IgD-negative memory B cell (primary cell): Measurements from ENCODE around the gene MLEC. TPM values are rescaled to one million over a fixed set of nuclear protein-coding genes. Genes with fewer than 3 reads are reported as not detected.

Source experiments
- H3K27ac Mint-ChIP-seq, 3 donors: one replicate each; pipeline ENCODE4 v1.8.0; 2020 to 2022; ENCODE audit warnings: mild to moderate bottlenecking in 3 of 3, mixed read lengths in 3 of 3, moderate library complexity in 1 of 3
- H3K27me3 Mint-ChIP-seq: one replicate; pipeline ENCODE4 v1.8.0; 2021; ENCODE audit warnings: mixed read lengths
- H3K36me3 Mint-ChIP-seq: one replicate; pipeline ENCODE4 v1.8.0; 2020; ENCODE audit warnings: mild to moderate bottlenecking, mixed read lengths
- H3K4me1 Mint-ChIP-seq, 3 donors: one replicate each; pipeline ENCODE4 v1.8.0; 2020 to 2022; ENCODE audit warnings: mixed read lengths in 3 of 3, mild to moderate bottlenecking in 1 of 3
- H3K4me3 Mint-ChIP-seq, 4 donors: one replicate each; pipeline ENCODE4 v1.8.0; 2020 to 2022; ENCODE audit warnings: mild to moderate bottlenecking in 4 of 4, mixed read lengths in 4 of 4, moderate library complexity in 3 of 4
- H3K9me3 Mint-ChIP-seq, 3 donors: one replicate each; pipeline ENCODE4 v1.8.0; 2020 to 2021; ENCODE audit warnings: mixed read lengths in 3 of 3, mild to moderate bottlenecking in 1 of 3
- polyA plus RNA-seq: library from polyadenylated mRNA; unstranded; fragments of 300-500 nt; fragmentation: Illumina TruSeq; gene quantifications from one replicate; pipeline ENCODE4 v1.2.3, GENCODE V29; 2021

MLEC gene
- polyA plus RNA-seq, 1 donor from 2014 or later: 64.3 TPM

GRCh38 chr12:120713861-120714482 lies 27.0 kb downstream of the MLEC start:
- Mint-ChIP-seq H3K36me3 (peaks cover 1% of the 10 kb centered on the region), H3K27me3 (no peaks in the 10 kb centered on the region), H3K4me1 (peaks cover 11 to 20% (median 18%) of the 10 kb centered on the region in 3 donors), H3K4me3 (peak overlapping the region in 2 of 4 donors; percentile 44 to 70), H3K27ac (peak overlapping the region in 1 of 3 donors; percentile 7), H3K9me3 (no peaks in the 10 kb centered on the region)

GRCh38 chr12:120718055-120718454 lies 31.1 kb downstream of the MLEC start:
- H3K27ac Mint-ChIP-seq: peak overlapping the region in 1 of 3 donors; percentile 47
- no peaks in the 10 kb centered on the region for H3K27me3 Mint-ChIP-seq
- no peak overlapping the region for H3K4me3 Mint-ChIP-seq
- H3K36me3 Mint-ChIP-seq: peaks cover 15% of the 10 kb centered on the region
- H3K4me1 Mint-ChIP-seq: peaks cover 13 to 22% (median 16%) of the 10 kb centered on the region in 3 donors
- no peaks in the 10 kb centered on the region for H3K9me3 Mint-ChIP-seq

GRCh38 chr12:120719072-120719471 lies 32.1 kb downstream of the MLEC start:
- H3K9me3 Mint-ChIP-seq: no peaks in the 10 kb centered on the region
- H3K4me3 Mint-ChIP-seq: no peak overlapping the region
- no peak overlapping the region for H3K27ac Mint-ChIP-seq
- H3K27me3 Mint-ChIP-seq: no peaks in the 10 kb centered on the region
- H3K4me1 Mint-ChIP-seq: peaks cover 8 to 17% (median 12%) of the 10 kb centered on the region in 3 donors
- H3K36me3 Mint-ChIP-seq: peaks cover 15% of the 10 kb centered on the region

- Mint-ChIP-seq H3K36me3 (peaks cover 15% of the 10 kb centered on the region), H3K27me3 (no peaks in the 10 kb centered on the region), H3K4me3 (peak overlapping the region in 1 of 4 donors; percentile 32), H3K4me1 (peaks cover 10 to 17% (median 10%) of the 10 kb centered on the region in 3 donors), H3K9me3 (no peaks in the 10 kb centered on the region), H3K27ac (no peak overlapping the region)
Observed at GRCh38 chr12:120719496-120720233, 32.7 kb downstream of the MLEC start.

- Mint-ChIP-seq H3K4me1 (peaks cover 15 to 24% (median 17%) of the 10 kb centered on the region in 3 donors), H3K27ac (no peak overlapping the region), H3K36me3 (peaks cover 15% of the 10 kb centered on the region), H3K27me3 (no peaks in the 10 kb centered on the region), H3K4me3 (peak overlapping the region in 1 of 4 donors; percentile 32), H3K9me3 (no peaks in the 10 kb centered on the region)
Observed at GRCh38 chr12:120720234-120720986, 33.5 kb downstream of the MLEC start.

- no peak overlapping the region for H3K27ac Mint-ChIP-seq
- H3K36me3 Mint-ChIP-seq: peaks cover 15% of the 10 kb centered on the region
- H3K4me3 Mint-ChIP-seq: peak overlapping the region in 2 of 4 donors; percentile 37 to 67
Observed at GRCh38 chr12:120720987-120721801, 34.2 kb downstream of the MLEC start.

GRCh38 chr12:120721866-120722265 lies 34.9 kb downstream of the MLEC start:
- Mint-ChIP-seq H3K9me3 (no peaks in the 10 kb centered on the region), H3K27ac (peak overlapping the region in 1 of 3 donors; percentile 73), H3K4me3 (peak overlapping the region in 3 of 4 donors; percentile 44 to 75 (median 67)), H3K4me1 (peaks cover 20 to 28% (median 22%) of the 10 kb centered on the region in 3 donors), H3K27me3 (no peaks in the 10 kb centered on the region), H3K36me3 (peaks cover 13% of the 10 kb centered on the region)

More at GRCh38 chr12:120720987-120721801, 34.2 kb downstream of the MLEC start:
- Mint-ChIP-seq H3K27me3 (no peaks in the 10 kb centered on the region), H3K9me3 (no peaks in the 10 kb centered on the region), H3K4me1 (peaks cover 18 to 26% (median 19%) of the 10 kb centered on the region in 3 donors)

- Mint-ChIP-seq H3K4me1 (peaks cover 20 to 28% (median 22%) of the 10 kb centered on the region in 3 donors), H3K27ac (no peak overlapping the region), H3K9me3 (no peaks in the 10 kb centered on the region), H3K36me3 (peaks cover 13% of the 10 kb centered on the region), H3K4me3 (peak overlapping the region in 2 of 4 donors; percentile 22 to 44), H3K27me3 (no peaks in the 10 kb centered on the region)
Observed at GRCh38 chr12:120722784-120723183, 35.8 kb downstream of the MLEC start.

GRCh38 chr12:120724720-120725119 lies 37.8 kb downstream of the MLEC start:
- peaks cover 20 to 29% (median 22%) of the 10 kb centered on the region in 3 donors for H3K4me1 Mint-ChIP-seq
- peaks cover 12% of the 10 kb centered on the region for H3K36me3 Mint-ChIP-seq
- peak overlapping the region in 3 of 4 donors; percentile 74 to 89 (median 88) for H3K4me3 Mint-ChIP-seq
- no peaks in the 10 kb centered on the region for H3K9me3 Mint-ChIP-seq
- no peaks in the 10 kb centered on the region for H3K27me3 Mint-ChIP-seq
- peak overlapping the region in 1 of 3 donors; percentile 33 for H3K27ac Mint-ChIP-seq

- Mint-ChIP-seq H3K36me3 (peaks cover 13% of the 10 kb centered on the region), H3K9me3 (no peaks in the 10 kb centered on the region), H3K4me3 (peak overlapping the region; percentile 82 to 94 (median 88)), H3K27ac (peak overlapping the region in 1 of 3 donors; percentile 14), H3K4me1 (peaks cover 20 to 29% (median 22%) of the 10 kb centered on the region in 3 donors), H3K27me3 (no peaks in the 10 kb centered on the region)
Observed at GRCh38 chr12:120725151-120725658, 38.3 kb downstream of the MLEC start.

- peaks cover 17 to 27% (median 22%) of the 10 kb centered on the region in 3 donors for H3K4me1 Mint-ChIP-seq
- no peaks in the 10 kb centered on the region for H3K27me3 Mint-ChIP-seq
- peak within 1 kb of the TSS; percentile 82 to 94 (median 88) for H3K4me3 Mint-ChIP-seq
- no peaks in the 10 kb centered on the region for H3K9me3 Mint-ChIP-seq
- H3K36me3 Mint-ChIP-seq: peaks cover 16% of the 10 kb centered on the region
- H3K27ac Mint-ChIP-seq: peak within 1 kb of the TSS in 2 of 3 donors; percentile 33 to 93
Observed at GRCh38 chr12:120725659-120726509, 38.9 kb downstream of the MLEC start, which contains the start of gene ACADS. Gene ACADS, plus strand, starts transcription at chr12:120725826. Its CDS starts 60 bp downstream, at chr12:120725886.

GRCh38 chr12:120726510-120726793 lies 39.5 kb downstream of the MLEC start:
- H3K4me3 Mint-ChIP-seq: peak overlapping the region; percentile 82 to 94 (median 86)
- H3K9me3 Mint-ChIP-seq: no peaks in the 10 kb centered on the region
- peaks cover 17 to 22% (median 21%) of the 10 kb centered on the region in 3 donors for H3K4me1 Mint-ChIP-seq
- peak overlapping the region in 1 of 3 donors; percentile 93 for H3K27ac Mint-ChIP-seq
- peaks cover 13% of the 10 kb centered on the region for H3K36me3 Mint-ChIP-seq
- H3K27me3 Mint-ChIP-seq: no peaks in the 10 kb centered on the region

GRCh38 chr12:120726961-120727360 lies 40.0 kb downstream of the MLEC start:
- Mint-ChIP-seq H3K4me3 (peak overlapping the region in 2 of 4 donors; percentile 84 to 94), H3K4me1 (peaks cover 14 to 19% (median 17%) of the 10 kb centered on the region in 3 donors), H3K27ac (no peak overlapping the region)

More at GRCh38 chr12:120726961-120727360, 40.0 kb downstream of the MLEC start:
- peaks cover 13% of the 10 kb centered on the region for H3K36me3 Mint-ChIP-seq
- H3K9me3 Mint-ChIP-seq: no peaks in the 10 kb centered on the region
- no peaks in the 10 kb centered on the region for H3K27me3 Mint-ChIP-seq
